HG02981 (cell line): ENCODE results near the gene TOP2A.
A peak's percentile ranks its signal among the peaks of the same experiment; 100 is the strongest.

Experiments
- ATAC-seq: cut with Tn5 transposase; IDR thresholded peaks from one replicate; pipeline ENCODE4 v1.9.1; 2021; ENCODE audit warnings: mild to moderate bottlenecking, moderate library complexity; ENCODE audit not compliant: unreplicated experiment

Gene TOP2A

DNA sequence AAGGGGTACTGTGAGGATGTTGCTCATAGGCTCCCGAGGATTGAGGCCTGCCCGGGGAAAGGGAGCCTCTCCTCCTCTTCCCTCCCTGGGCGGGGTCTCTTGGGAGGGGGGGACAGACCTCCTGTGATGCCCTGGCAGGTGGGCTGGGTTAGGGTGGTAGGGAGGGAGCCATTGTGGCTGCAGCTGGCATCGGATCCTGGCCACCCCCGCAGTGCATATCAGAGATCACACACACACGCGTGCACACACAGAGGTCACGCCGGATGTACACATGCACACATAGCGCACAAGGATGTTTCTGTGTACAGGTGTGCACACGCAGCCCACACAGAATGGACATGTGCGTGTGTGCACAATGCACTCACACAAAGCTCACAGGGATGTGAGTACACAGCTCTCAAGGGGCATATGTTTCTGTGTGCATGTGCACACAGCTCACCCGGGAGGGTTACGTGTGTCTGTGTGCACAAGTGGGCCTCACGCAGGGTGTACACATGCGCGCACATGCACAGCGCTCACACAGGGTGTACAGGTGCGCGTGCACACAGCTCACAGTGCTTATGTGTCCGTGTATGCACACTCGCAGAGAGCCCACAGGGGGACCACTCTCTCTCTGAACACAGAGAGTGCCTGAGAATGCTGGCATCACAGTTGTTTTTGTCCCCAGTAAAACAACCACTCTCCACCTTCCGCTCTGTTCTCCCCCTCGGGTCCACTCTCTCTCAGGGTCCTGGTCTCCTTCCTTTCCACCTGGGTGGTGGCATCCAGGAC, 55.6 kb downstream of the TOP2A start:
- peak; percentile 6 for ATAC-seq

- no peak for ATAC-seq
Measured at GRCh38 chr17:40361063-40361924, 56.4 kb downstream of the TOP2A start.

GRCh38 chr17:40360091-40360490, 57.6 kb downstream of the TOP2A start:
- no peak for ATAC-seq

DNA sequence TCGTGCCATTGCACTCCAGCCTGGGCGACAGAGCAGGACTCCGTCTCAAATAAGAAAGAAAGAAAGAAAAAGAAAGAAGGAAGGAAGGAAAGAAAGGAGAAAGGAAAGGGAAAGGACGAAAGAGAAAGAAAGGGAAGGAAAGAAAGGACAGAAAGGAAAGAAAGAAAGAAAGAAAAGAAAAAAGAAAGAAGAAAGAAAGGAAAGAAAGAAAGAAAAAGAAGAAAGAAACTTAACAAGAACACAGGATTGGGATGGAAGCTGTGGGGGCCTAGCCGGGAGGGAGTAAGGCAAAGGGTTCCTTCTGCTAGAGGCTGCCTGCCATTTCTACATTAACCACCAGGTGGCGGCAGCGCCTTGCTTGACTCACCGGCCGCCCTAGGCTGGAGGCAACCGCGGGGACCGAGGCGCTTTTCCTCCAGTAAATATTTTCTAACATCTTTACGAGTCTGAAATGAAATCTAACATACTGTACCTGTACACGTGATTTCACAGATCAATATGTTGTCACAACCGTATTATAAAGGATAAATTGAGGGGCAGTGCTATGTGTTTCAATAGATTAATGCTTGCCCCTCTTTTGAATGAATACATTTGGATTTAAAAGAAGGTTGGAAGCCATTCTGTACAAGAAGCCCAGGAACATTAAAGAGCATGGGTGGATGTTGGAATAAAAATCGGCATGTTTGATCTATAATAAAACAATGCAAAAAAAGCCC, 59.2 kb downstream of the TOP2A start:
- ATAC-seq: no peak

GRCh38 chr17:40356990-40357881, 60.5 kb downstream of the TOP2A start:
- ATAC-seq: no peak

GRCh38 chr17:40355804-40356758, 61.6 kb downstream of the TOP2A start:
- no peak for ATAC-seq

DNA sequence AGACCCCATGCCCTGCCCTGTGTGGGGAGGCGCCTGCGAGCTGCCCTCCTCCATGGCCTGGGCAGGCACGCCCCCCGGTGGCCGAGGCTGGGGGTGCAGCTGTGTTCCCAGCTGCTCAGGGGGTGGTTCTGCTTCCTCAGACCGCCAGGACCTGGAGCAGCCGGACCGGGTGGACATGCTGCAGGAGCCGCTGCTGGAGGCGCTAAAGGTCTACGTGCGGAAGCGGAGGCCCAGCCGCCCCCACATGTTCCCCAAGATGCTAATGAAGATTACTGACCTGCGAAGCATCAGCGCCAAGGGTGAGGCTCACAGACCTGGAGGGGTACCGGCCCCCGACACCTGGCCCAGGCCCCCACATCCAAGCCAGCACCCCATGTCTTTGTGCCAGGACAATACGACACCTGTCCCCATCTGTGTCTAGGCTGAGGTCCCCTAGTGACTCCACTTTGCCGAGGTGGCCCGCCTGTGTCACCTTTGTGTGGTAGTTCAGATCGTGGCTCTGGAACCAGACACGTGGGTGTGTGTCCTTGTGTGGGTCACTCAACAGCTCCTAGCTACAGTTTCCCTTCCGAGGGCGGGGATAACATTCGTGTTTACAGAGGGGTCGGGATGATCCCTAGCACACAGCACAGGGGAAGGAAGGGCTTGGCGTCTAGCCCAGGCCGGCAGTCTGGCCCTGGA, 62.4 kb downstream of the TOP2A start:
- peak; percentile 53 for ATAC-seq

- no peak for ATAC-seq
Measured at GRCh38 chr17:40354221-40355122, 63.2 kb downstream of the TOP2A start.

GRCh38 chr17:40352779-40353394, 64.8 kb downstream of the TOP2A start:
- no peak for ATAC-seq

- ATAC-seq: no peak
Measured at GRCh38 chr17:40352237-40352778, 65.4 kb downstream of the TOP2A start.

GRCh38 chr17:40351359-40352236, 66.1 kb downstream of the TOP2A start:
- no peak for ATAC-seq

DNA sequence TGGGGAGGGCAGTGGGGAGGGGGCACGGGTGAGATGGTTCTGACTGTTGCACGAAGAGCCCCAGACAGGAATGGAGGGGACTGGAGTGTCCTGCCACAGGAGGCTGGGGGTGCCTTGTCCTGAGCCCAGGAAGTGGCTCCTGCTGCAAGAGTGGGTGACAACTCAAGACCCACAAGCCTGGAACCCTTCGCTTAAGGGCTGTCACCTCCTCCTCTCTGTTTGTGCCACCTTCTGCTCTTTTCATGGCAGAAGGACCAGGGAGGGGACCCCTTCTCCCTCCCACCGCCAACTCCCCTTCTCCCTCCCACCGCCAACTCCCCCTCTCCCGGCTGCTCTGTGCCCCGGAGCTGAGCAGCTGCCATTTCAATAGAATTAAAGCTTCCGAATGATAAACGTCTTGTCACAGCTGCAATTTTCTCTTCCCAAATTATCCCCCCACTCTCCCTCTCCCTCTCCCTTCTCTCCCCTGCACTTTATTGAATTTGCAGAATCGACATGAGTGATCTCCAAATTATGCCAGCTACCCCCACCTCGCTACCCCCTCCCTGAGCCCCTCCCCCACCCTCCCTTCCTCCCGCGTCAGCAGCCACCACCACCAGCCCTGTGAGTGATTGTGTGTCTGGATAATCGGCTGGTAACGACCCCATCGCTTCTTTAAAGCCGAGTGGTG, 66.9 kb downstream of the TOP2A start:
- ATAC-seq: no peak

- no peak for ATAC-seq
Measured at GRCh38 chr17:40349895-40350688, 67.6 kb downstream of the TOP2A start.

DNA sequence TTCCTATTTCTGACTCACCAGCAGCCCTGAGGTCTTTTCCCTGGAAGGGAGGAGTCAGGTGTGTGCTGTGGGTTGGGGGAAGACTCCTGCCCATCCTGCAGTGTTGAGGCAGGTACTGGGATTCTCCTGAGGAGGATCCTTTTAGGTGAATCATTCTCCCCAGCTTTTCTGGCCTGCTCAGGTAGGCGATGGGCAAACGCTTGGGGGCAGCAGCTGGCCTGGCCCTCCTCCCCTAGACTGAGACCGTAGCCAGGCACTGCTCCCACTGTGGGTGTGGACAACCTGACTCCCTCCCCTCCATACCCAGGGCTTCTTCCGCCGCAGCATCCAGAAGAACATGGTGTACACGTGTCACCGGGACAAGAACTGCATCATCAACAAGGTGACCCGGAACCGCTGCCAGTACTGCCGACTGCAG, 68.2 kb downstream of the TOP2A start:
- ATAC-seq: no peak
